ENCODE data around the gene HSBP1.

GRCh38 chr16:83810901-83811300, 3.1 kb downstream of the HSBP1 start:
- TF ChIP-seq CTCF (conservative IDR thresholded peaks at IDR 0.05; ENCODE audit: low read depth, low read length): no peak
- no peak for TF ChIP-seq EZH2 (IDR thresholded peaks at IDR 0.05; ENCODE audit: low read length, unreplicated experiment)
- TF ChIP-seq EZH2phosphoT487 (IDR thresholded peaks at IDR 0.05; ENCODE audit: borderline replicate concordance, low read length): no peak

Data from PC-3 (cell line).